Left colon (tissue), 2 donors: ENCODE measurements around the gene OR5B21. TPM values are rescaled to one million over a fixed set of nuclear protein-coding genes. Genes with fewer than 3 reads are reported as not detected.

Experiments used
- ATAC-seq: fragments of 200-7000 bp; cut with Tn5 transposase; one replicate; pipeline ENCODE4 v1.9.1; 2020; ENCODE audit warnings: mild to moderate bottlenecking, moderate library complexity
- DNase-seq, 2 donors: peaks; one replicate each; pipeline ENCODE4 v3.0.0-alpha.2; 2020
- intact Hi-C, 2 donors: fragments of 100-400 bp; cut with DNase I in 1 of 2; cut with micrococcal nuclease in 1 of 2; formaldehyde crosslinking; loops; one replicate each; pipeline versions ENCODE4 v1.11.2 to v1.14.0; 2022; cut with DNase I, micrococcal nuclease
- long read RNA-seq: library from polyadenylated mRNA; unstranded; transcript quantifications from one replicate; pipeline ENCODE4 v2.0.0, GENCODE V29; 2021
- total RNA-seq, 2 donors: library from RNA; stranded (reverse); fragmentation: NEBNext Ultra II Directional; extraction: Animal tissue kit (Norgen Biotek cat#: 25700); gene quantifications; one replicate each; pipeline ENCODE4 v1.2.1, GENCODE V29; 2021
- donor health status: DM: no; HTN: no; CAD: no.
- donor health status: DM: yes; HTN: yes; CAD: no.

The OR5B21 gene
- total RNA-seq, result not detected
- long read RNA-seq, result 0 reads

GRCh38 chr11:58508005-58508404, at the start of gene OR5B21:
TSS of gene OR5B21 (minus strand) at chr11:58508105. CDS start at chr11:58508105, 0 bp downstream.
- intact Hi-C loops, result no loop called here
- ATAC-seq (no peak), DNase-seq (no peak)

DNA sequence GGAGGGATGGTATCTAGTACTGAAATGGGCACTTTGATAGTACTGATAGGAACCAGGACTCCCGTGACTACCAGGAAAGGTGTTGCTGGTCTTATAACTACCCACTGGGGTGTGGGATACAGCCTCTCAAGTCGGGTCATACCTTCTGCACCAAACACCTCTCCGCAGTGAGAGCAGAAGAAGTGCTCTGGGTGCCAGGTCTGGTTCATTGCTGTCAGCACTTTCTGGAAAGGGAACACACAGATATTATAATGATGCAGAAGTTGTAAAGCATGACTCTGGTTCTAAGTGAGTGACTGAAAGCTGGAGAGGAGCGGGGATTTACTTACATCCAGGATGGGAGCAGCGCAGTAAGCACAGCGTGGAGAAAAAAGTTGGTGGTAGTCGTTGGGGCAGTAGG, 41.7 kb upstream of the OR5B21 start:
- DNase-seq (no peak), ATAC-seq (no peak)
- intact Hi-C loops, result no loop called here

GRCh38 chr11:58546841-58547240, 38.9 kb upstream of the OR5B21 start:
- intact Hi-C loops, result no loop called here
- DNase-seq, result no peak
- ATAC-seq, result no peak

- DNase-seq, result no peak
- intact Hi-C loops, result no loop called here
- no peak for ATAC-seq
Measured at GRCh38 chr11:58531865-58532341, 24.0 kb upstream of the OR5B21 start.

DNA sequence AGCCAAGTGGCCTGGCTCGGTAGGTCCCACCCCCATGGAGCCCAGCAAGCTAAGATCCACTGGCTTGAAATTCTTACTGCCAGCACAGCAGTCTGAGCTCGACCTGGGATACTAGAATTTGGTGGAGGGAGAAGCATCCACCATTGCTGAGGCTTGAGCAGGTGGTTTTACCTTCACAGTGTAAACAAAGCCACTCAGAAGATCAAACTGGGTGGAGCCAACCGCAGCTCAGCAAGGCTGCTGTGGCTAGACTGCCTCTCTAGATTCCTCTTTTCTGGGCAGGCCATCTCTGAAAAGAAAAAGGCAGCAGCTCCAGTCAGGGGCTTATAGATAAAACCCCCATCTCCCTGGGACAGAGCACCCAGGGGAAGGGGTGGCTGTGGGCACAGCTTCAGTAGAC, 22.3 kb upstream of the OR5B21 start:
- no peak for DNase-seq
- ATAC-seq, result no peak
- intact Hi-C loops, result no loop called here

DNA sequence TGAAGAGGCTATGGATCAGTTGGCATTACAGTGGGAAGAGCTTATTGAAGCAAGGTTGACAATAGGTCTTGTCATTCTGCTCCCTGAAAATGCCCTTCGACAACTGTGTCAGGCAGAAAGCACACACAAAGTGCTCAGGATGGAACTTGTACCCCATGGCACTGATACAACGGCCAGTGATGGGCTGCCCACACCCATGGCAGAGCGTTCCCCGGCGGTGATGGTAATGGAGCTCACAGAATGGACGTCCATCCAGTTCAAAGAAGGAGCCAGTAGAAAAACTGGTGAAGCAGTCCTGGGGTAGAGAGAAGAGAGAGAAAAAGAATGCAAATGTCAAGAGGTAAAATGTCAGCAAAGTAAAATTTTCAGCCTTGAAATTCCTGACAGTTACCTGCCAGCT, 19.5 kb upstream of the OR5B21 start:
- intact Hi-C loops, result no loop called here
- ATAC-seq, result no peak
- no peak for DNase-seq

GRCh38 chr11:58526721-58527120, 18.8 kb upstream of the OR5B21 start:
- intact Hi-C loops, result no loop called here
- DNase-seq, result no peak

DNA sequence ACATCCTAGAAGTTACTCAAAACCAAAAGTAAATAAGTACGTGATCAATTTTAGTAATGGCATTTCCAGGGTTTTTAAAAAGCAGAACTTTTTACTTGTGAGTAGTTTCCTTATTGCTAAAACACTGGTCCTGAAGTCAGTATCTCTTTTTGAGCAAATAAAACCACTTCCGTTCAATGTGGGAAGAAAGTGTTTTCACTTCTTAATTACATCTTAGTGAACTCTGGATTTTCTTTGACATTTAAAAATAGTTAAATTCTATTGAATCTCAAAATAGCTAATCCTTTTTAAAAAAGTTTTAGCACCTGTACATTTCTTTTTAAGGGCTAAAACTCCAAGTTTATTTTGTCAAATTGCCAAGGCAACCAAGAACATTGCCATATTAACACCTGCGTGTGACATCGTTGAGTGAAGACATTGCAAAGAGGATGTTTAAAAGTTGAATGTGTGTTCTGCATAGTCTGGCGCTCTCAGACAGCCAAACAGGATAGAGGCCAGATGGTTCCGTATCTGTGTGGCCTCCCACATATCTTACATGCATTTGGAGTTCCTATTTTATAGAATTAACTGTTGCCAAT, 17.2 kb upstream of the OR5B21 start:
- ATAC-seq, result peak; percentile 44

More at GRCh38 chr11:58526721-58527120, 18.8 kb upstream of the OR5B21 start:
- ATAC-seq, result no peak

DNA sequence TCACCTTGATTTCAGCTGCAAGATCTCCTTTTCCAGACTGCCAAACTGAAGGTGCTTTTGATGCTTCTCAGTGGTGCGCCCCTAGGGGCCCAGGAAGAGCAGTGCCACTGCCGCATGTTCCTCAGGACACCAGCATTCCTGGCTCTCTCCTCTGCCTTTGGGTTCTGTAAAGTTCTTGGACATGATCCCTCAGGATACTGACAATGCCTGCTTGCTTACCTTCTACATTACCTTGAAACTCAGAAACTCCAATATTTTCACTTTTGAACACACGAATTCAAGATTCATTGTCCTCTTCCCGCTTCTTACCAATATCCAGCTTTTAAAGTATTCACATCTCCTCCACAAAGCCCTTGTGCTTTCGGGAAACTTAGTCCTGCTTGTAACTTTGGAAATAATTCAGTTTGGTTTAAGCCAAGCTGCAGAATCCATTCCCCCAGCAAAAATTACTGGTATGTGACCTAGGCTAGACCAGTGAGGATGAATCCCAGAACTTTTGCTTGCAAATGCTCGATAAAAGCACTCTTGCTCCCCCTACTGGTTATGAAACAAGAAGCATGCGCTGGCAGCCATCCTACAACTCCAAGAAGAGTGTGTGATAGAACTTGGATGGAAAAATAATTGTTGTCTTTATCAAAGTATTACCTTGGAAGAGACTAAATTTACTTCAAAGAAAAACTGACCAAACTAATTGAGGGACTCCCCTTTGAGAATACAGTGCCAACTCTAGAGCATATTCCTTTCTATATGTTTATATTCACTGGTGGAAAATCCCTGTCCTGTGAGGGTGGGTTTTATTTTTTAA, 16.5 kb upstream of the OR5B21 start:
- DNase-seq, result peak in 1 of 2 donors; percentile 56
- intact Hi-C loops, result no loop called here
- ATAC-seq, result peak; percentile 90

More for the DNA sequence above, 17.2 kb upstream of the OR5B21 start:
- DNase-seq, result no peak
- intact Hi-C loops, result no loop called here

DNA sequence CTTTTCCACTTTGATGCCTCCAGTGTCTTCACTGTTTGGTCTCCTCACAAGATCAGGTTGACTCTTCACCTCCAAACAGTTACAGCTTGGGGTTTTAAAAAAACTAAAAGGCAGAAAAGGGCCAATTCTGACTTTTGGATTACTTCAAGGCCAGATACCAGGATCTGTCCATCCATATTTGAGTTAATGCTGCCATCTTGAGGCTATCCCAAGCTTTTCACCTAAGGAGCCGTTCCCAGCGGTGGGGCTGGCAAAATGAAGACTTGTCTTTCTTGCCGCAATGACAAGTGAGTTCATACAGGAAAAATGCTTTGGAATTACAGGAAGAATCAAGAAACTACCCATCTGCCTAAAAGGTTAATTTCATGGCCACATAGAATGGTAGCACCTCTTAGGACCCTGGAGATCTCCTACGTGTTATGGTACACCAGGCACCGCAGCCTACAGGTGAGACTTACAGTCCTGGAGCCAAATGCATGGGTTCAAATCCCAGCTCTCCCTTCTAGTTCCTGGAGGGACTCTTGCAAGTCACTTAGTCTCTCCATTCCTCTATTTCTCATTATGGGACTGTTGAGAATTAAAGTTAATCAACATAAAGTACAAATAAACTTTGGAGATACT, 6.0 kb upstream of the OR5B21 start:
- intact Hi-C loops, result loop anchor here in 1 of 2 donors (10.0 kb wide), 1 partner anchor 689 kb away; no protein-coding TSS in a partner anchor
- DNase-seq (peak in 1 of 2 donors; percentile 16), ATAC-seq (peak; percentile 86)

- ATAC-seq, result no peak
- intact Hi-C loops, result loop anchor here in 1 of 2 donors (10.0 kb wide), 1 partner anchor 687 kb away; no protein-coding TSS in a partner anchor
- no peak for DNase-seq
Measured at GRCh38 chr11:58511636-58512035, 3.7 kb upstream of the OR5B21 start.

GRCh38 chr11:58509748-58510147, 1.8 kb upstream of the OR5B21 start:
- ATAC-seq (no peak), DNase-seq (no peak)
- intact Hi-C loops, result loop anchor here in 1 of 2 donors (10.0 kb wide), 1 partner anchor 685 kb away; no protein-coding TSS in a partner anchor

- DNase-seq (no peak), ATAC-seq (no peak)
- intact Hi-C loops, result no loop called here
Measured at GRCh38 chr11:58508814-58509213, 909 bp upstream of the OR5B21 start.

GRCh38 chr11:58507355-58507754, 550 bp downstream of the OR5B21 start:
- intact Hi-C loops, result no loop called here

GRCh38 chr11:58506935-58507334, 970 bp downstream of the OR5B21 start:
- DNase-seq (no peak), ATAC-seq (no peak)
- intact Hi-C loops, result no loop called here

More at GRCh38 chr11:58507355-58507754, 550 bp downstream of the OR5B21 start:
- ATAC-seq (no peak), DNase-seq (no peak)

GRCh38 chr11:58505849-58506248, 2.1 kb downstream of the OR5B21 start:
- ATAC-seq (no peak), DNase-seq (no peak)
- intact Hi-C loops, result no loop called here

DNA sequence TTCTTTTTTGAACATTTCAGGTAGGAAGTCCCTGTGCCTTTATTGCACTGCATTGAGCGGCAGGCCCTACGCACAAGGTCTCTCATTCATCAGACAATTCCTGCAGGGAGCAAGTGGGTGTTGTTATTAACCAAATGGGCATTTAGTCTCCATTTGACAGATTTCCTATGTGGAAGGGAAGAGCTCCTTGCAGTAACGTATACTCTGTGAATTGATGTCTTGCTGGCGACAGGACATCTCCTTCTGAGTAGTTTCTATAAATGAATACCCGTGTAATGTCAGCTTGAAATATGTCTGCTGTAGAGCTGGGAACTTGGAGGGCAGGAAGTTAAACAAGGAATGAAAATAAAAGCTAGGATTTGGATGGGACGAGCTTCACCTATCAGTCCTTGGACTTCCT, 3.7 kb downstream of the OR5B21 start:
- intact Hi-C loops, result no loop called here
- DNase-seq, result no peak
- no peak for ATAC-seq

DNA sequence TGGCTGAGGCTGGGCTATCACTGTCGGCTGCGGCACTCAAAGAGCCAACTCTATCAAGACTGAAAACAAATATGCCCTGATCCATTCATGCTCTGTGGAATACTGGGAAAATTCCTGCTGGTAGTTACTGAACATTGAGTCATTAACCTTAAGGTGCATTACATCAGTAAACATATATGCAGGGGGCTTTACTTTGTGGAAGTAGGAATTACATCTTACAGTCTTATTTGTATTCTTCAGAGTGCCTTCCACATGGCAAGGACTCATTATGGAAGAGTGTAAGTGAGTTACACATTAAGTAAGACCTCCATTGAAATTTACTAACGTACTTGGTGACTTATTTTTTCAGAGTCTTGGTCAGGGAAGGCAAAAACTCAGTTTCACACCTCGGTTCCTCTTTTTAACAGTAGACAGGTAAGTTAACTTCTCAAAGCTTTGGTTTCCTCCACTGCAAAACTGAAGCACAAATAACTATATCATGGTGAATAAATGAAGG, 4.5 kb downstream of the OR5B21 start:
- intact Hi-C loops, result no loop called here
- no peak for ATAC-seq
- DNase-seq, result no peak

GRCh38 chr11:58502004-58502403, 5.9 kb downstream of the OR5B21 start:
- ATAC-seq (no peak), DNase-seq (no peak)
- intact Hi-C loops, result no loop called here
